Duodenal mucosa (tissue), 2 donors: ENCODE results near the gene IL17RB.

Experiments used
- H3K27ac ChIP-seq: one replicate; pipeline ENCODE4 v1.7.0; 2013; ENCODE audit warnings: low read depth, low read length
- H3K27me3 ChIP-seq, 2 donors: one replicate each; pipeline ENCODE4 v1.7.0; 2013; ENCODE audit warnings: low read length in 2 of 2, control low read depth in 1 of 2; ENCODE audit not compliant: insufficient read depth in 2 of 2, control insufficient read depth in 1 of 2
- H3K36me3 ChIP-seq, 2 donors: one replicate each; pipeline ENCODE4 v1.7.0; 2013; ENCODE audit warnings: low read length in 2 of 2, control low read depth in 1 of 2; ENCODE audit not compliant: insufficient read depth in 2 of 2, control insufficient read depth in 1 of 2
- H3K4me1 ChIP-seq, 2 donors: one replicate each; pipeline ENCODE4 v1.7.0; 2013; ENCODE audit warnings: low read length in 2 of 2, control low read depth in 1 of 2; ENCODE audit not compliant: insufficient read depth in 2 of 2, control insufficient read depth in 1 of 2
- H3K4me3 ChIP-seq, 2 donors: one replicate each; pipeline ENCODE4 v1.7.0; 2013; ENCODE audit warnings: low read length in 2 of 2, low read depth in 1 of 2
- H3K9ac ChIP-seq, 2 donors: one replicate each; pipeline ENCODE4 v1.7.0; 2013; ENCODE audit warnings: low read length in 2 of 2, low read depth in 1 of 2
- H3K9me3 ChIP-seq, 2 donors: one replicate each; pipeline ENCODE4 v1.7.0; 2013; ENCODE audit warnings: low read length in 2 of 2, control low read depth in 1 of 2; ENCODE audit not compliant: control insufficient read depth in 1 of 2

Gene IL17RB

GRCh38 chr3:53813229-53813628 is 33.1 kb upstream of the IL17RB start:
- Histone ChIP-seq H3K4me3 (no peak overlapping the region), H3K27ac (no peak overlapping the region), H3K27me3 (no peaks in the 10 kb centered on the region), H3K36me3 (peaks cover 2 to 29% of the 10 kb centered on the region in 2 donors), H3K9me3 (no peaks in the 10 kb centered on the region), H3K9ac (no peak overlapping the region), H3K4me1 (no peaks in the 10 kb centered on the region)

- no peak overlapping the region for H3K27ac ChIP-seq
- no peak overlapping the region for H3K4me3 ChIP-seq
- no peak overlapping the region for H3K9ac ChIP-seq
- no peaks in the 10 kb centered on the region for H3K27me3 ChIP-seq
- H3K9me3 ChIP-seq: no peaks in the 10 kb centered on the region
- no peaks in the 10 kb centered on the region for H3K4me1 ChIP-seq
- peaks cover 2 to 34% of the 10 kb centered on the region in 2 donors for H3K36me3 ChIP-seq
These were observed 32.5 kb upstream of the IL17RB start for GRCh38 chr3:53813876-53814275.

DNA sequence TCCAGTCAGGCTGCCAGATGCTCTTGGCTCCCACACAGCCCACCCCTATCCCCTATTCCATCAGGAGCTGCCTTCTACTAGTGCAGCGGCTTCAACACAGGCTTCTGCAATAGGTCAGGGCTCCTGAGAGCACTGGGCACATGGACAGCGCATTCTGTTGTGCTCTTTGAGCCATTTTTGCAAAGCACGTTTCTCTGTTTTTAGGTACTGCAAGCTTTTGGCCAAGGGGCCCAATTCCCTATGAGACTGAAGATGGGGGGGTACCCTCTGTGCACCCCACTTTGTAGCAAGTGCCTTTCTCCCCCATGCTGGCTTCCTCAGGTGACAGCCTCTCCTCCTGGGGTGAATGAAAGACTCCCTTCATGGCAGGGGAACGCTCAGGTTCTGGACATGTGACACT is 31.3 kb upstream of the IL17RB start:
- no peak overlapping the region for H3K27ac ChIP-seq

DNA sequence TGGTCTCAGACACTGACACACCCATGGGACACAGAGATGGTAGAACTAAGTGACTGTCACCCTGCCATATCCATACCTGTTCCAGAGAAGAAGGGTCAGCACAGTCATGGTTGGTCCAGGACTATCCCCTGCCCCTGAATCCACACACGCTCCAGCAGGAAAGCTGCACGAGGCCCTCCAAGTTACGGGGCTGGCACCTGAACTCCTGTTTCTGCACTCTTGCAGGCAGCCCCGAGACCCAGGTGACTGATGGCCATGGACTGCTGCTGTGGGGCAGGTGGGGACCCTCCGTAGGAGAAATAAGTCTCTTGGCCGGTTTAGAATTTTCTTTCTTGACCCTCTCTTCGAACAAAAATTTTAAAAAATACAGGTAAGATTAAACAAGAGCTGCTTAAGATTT is 30.7 kb upstream of the IL17RB start:
- Histone ChIP-seq H3K27ac (no peak overlapping the region), H3K9me3 (no peaks in the 10 kb centered on the region), H3K4me1 (no peaks in the 10 kb centered on the region), H3K36me3 (peaks cover 8 to 47% of the 10 kb centered on the region in 2 donors), H3K4me3 (no peak overlapping the region), H3K9ac (no peak overlapping the region), H3K27me3 (no peaks in the 10 kb centered on the region)

More for the DNA sequence above, 31.3 kb upstream of the IL17RB start:
- Histone ChIP-seq H3K36me3 (peaks cover 7 to 42% of the 10 kb centered on the region in 2 donors), H3K9ac (no peak overlapping the region), H3K4me1 (no peaks in the 10 kb centered on the region), H3K9me3 (no peaks in the 10 kb centered on the region), H3K27me3 (no peaks in the 10 kb centered on the region), H3K4me3 (no peak overlapping the region)

- no peak overlapping the region for H3K27ac ChIP-seq
- H3K9ac ChIP-seq: no peak overlapping the region
- no peaks in the 10 kb centered on the region for H3K9me3 ChIP-seq
- no peaks in the 10 kb centered on the region for H3K4me1 ChIP-seq
- H3K27me3 ChIP-seq: no peaks in the 10 kb centered on the region
- H3K4me3 ChIP-seq: no peak overlapping the region
- peaks cover 8 to 55% of the 10 kb centered on the region in 2 donors for H3K36me3 ChIP-seq
These were observed 29.9 kb upstream of the IL17RB start for GRCh38 chr3:53816425-53816824.

GRCh38 chr3:53817211-53817610 is 29.2 kb upstream of the IL17RB start:
- no peaks in the 10 kb centered on the region for H3K9me3 ChIP-seq
- H3K4me3 ChIP-seq: no peak overlapping the region
- no peaks in the 10 kb centered on the region for H3K27me3 ChIP-seq
- H3K27ac ChIP-seq: no peak overlapping the region
- no peak overlapping the region for H3K9ac ChIP-seq
- H3K36me3 ChIP-seq: peaks cover 8 to 61% of the 10 kb centered on the region in 2 donors
- no peaks in the 10 kb centered on the region for H3K4me1 ChIP-seq

GRCh38 chr3:53817809-53818208 is 28.6 kb upstream of the IL17RB start:
- Histone ChIP-seq H3K4me3 (no peak overlapping the region), H3K27me3 (no peaks in the 10 kb centered on the region), H3K4me1 (no peaks in the 10 kb centered on the region), H3K9ac (no peak overlapping the region), H3K9me3 (no peaks in the 10 kb centered on the region), H3K27ac (no peak overlapping the region), H3K36me3 (peaks cover 8 to 67% of the 10 kb centered on the region in 2 donors)

DNA sequence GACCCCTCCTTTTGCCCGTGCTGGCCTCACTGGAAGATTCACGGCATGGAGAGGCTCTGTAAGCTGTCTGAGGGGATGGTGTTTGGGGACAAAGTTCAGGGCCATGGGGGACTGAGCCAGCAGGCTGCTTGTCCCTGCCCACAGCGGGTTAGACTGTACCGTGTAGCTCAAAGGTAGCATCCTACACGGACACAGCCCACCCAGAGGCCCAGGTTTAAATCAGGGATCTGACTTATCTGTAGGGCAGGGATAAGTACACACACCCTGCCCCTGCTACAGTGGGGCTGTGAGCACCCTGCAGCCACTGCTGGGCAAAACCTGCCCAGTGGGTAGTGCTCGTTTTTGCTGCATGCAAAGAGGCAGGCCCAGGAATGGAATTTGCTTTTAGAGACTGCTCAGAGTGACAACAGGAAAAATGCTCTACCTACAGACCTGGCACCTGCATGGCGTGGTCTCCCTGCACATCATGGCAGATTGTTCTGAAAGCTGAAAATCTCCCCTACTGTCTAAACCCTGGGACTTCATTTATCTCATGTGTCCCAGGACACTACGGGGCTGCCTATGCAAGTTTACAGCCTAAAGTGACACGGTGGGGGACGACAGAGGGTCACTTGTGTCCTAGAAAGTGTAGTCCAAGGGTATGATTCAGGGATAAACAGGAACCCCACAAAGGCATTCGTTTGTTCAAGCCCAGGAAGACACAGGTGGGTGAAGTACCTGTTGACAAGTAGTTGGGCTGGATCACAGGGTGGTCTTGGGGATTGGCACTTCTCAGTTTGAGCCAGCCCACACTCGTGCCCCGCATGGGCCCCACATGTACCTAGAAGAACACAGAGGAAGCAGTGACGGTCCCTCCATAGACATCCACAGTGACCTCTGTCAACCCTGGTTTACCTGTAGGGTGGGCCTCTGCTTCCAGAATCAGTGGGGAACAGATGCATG is 27.9 kb upstream of the IL17RB start:
- H3K9ac ChIP-seq: no peak overlapping the region
- no peak overlapping the region for H3K4me3 ChIP-seq
- H3K9me3 ChIP-seq: no peaks in the 10 kb centered on the region
- peaks cover 8 to 72% of the 10 kb centered on the region in 2 donors for H3K36me3 ChIP-seq
- H3K27me3 ChIP-seq: no peaks in the 10 kb centered on the region
- H3K27ac ChIP-seq: no peak overlapping the region
- H3K4me1 ChIP-seq: no peaks in the 10 kb centered on the region

- H3K36me3 ChIP-seq: peaks cover 8 to 72% of the 10 kb centered on the region in 2 donors
These were observed 27.1 kb upstream of the IL17RB start for GRCh38 chr3:53819163-53819868.

GRCh38 chr3:53820084-53820483 is 26.3 kb upstream of the IL17RB start:
- no peaks in the 10 kb centered on the region for H3K27me3 ChIP-seq
- no peaks in the 10 kb centered on the region for H3K4me1 ChIP-seq
- no peak overlapping the region for H3K4me3 ChIP-seq
- no peak overlapping the region for H3K27ac ChIP-seq
- H3K36me3 ChIP-seq: peaks cover 8 to 69% of the 10 kb centered on the region in 2 donors
- H3K9me3 ChIP-seq: no peaks in the 10 kb centered on the region
- H3K9ac ChIP-seq: no peak overlapping the region

More at GRCh38 chr3:53819163-53819868, 27.1 kb upstream of the IL17RB start:
- no peaks in the 10 kb centered on the region for H3K9me3 ChIP-seq
- H3K27ac ChIP-seq: no peak overlapping the region
- no peak overlapping the region for H3K4me3 ChIP-seq
- H3K4me1 ChIP-seq: no peaks in the 10 kb centered on the region
- no peaks in the 10 kb centered on the region for H3K27me3 ChIP-seq
- H3K9ac ChIP-seq: no peak overlapping the region
